ENCODE data around the gene SLC19A2. TPM values are rescaled to one million over a fixed set of nuclear protein-coding genes. Genes with fewer than 3 reads are reported as not detected.

Gene SLC19A2
- total RNA-seq, 1 experiment from 2014 or later: 10.1 TPM

DNA sequence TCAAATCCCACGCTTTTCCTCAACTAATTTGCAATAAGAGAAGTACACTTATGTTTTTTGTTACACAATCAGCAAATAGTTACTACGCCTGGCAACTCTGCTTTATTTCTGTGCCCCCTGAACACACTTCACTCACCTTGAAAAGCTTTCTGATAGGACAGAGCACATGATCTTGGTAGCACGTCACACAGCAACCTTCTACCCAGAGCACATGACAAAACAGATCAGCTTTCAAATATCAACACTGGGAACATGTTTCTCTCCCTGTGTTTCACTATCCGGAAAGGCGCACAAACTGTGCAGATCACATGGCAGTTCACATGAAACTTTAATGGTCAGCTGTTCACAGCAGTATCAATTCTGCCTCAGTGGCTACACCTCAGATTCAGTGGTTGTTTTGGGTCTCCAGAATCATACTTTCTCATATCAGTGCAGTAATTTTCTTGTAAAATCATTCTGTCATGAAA is 2.2 kb downstream of the SLC19A2 start:
- CTCF ChIA-PET: no interaction called here
- POLR2A ChIA-PET: no interaction called here
- BruUV-seq (replicated peaks): no TSS peak
- Histone ChIP-seq H3K9ac (ENCODE audit: low read length) (no peak overlapping the region), H3K9me3 (ENCODE audit: control insufficient read depth in 1 of 2, insufficient read depth in 1 of 2, low read depth in 1 of 2, low read length in 2 of 2) (no peaks in the 10 kb centered on the region), H3K4me2 (ENCODE audit: low read length) (peak overlapping the region; percentile 93; the same call in 1 of the 2 replicates), H3K27me3 (ENCODE audit: insufficient read depth, low read length) (no peaks in the 10 kb centered on the region), H3K27ac (ENCODE audit: low read depth, low read length) (no peak overlapping the region), H3K36me3 (ENCODE audit: control insufficient read depth in 1 of 2, insufficient read depth in 2 of 2, low read length in 2 of 2) (no peaks in the 10 kb centered on the region), H3K4me3 (replicated peaks in 1 of 2; ENCODE audit: low read depth in 1 of 2, low read length in 2 of 2) (no peak overlapping the region), H4K20me1 (ENCODE audit: insufficient read depth) (no peaks in the 10 kb centered on the region; the same call in 1 of the 2 replicates), H2AFZ (ENCODE audit: low read depth, low read length, poor library complexity, severe bottlenecking) (no peak overlapping the region), H3K4me1 (ENCODE audit: control insufficient read depth in 1 of 2, insufficient read depth in 2 of 2, low read length in 2 of 2) (peaks cover 4 to 23% of the 10 kb centered on the region in 2 experiments; a peak in 3 of 4 replicates), H3K9me2 (ENCODE audit: insufficient read depth) (no peaks in the 10 kb centered on the region), H3K79me2 (ENCODE audit: insufficient read depth, low read length) (peaks cover 64% of the 10 kb centered on the region)
- TF ChIP-seq, protein P1, sequence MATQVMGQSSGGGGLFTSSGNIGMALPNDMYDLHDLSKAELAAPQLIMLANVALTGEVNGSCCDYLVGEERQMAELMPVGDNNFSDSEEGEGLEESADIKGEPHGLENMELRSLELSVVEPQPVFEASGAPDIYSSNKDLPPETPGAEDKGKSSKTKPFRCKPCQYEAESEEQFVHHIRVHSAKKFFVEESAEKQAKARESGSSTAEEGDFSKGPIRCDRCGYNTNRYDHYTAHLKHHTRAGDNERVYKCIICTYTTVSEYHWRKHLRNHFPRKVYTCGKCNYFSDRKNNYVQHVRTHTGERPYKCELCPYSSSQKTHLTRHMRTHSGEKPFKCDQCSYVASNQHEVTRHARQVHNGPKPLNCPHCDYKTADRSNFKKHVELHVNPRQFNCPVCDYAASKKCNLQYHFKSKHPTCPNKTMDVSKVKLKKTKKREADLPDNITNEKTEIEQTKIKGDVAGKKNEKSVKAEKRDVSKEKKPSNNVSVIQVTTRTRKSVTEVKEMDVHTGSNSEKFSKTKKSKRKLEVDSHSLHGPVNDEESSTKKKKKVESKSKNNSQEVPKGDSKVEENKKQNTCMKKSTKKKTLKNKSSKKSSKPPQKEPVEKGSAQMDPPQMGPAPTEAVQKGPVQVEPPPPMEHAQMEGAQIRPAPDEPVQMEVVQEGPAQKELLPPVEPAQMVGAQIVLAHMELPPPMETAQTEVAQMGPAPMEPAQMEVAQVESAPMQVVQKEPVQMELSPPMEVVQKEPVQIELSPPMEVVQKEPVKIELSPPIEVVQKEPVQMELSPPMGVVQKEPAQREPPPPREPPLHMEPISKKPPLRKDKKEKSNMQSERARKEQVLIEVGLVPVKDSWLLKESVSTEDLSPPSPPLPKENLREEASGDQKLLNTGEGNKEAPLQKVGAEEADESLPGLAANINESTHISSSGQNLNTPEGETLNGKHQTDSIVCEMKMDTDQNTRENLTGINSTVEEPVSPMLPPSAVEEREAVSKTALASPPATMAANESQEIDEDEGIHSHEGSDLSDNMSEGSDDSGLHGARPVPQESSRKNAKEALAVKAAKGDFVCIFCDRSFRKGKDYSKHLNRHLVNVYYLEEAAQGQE (IDR thresholded peaks at IDR 0.05; ENCODE audit: low read depth): no peak
- TF ChIP-seq EZH2phosphoT487 (IDR thresholded peaks at IDR 0.05; ENCODE audit: borderline replicate concordance): no peak
- TF ChIP-seq, protein P2, sequence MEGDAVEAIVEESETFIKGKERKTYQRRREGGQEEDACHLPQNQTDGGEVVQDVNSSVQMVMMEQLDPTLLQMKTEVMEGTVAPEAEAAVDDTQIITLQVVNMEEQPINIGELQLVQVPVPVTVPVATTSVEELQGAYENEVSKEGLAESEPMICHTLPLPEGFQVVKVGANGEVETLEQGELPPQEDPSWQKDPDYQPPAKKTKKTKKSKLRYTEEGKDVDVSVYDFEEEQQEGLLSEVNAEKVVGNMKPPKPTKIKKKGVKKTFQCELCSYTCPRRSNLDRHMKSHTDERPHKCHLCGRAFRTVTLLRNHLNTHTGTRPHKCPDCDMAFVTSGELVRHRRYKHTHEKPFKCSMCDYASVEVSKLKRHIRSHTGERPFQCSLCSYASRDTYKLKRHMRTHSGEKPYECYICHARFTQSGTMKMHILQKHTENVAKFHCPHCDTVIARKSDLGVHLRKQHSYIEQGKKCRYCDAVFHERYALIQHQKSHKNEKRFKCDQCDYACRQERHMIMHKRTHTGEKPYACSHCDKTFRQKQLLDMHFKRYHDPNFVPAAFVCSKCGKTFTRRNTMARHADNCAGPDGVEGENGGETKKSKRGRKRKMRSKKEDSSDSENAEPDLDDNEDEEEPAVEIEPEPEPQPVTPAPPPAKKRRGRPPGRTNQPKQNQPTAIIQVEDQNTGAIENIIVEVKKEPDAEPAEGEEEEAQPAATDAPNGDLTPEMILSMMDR (IDR thresholded peaks at IDR 0.05 in 2 of 3, conservative IDR thresholded peaks at IDR 0.05 in 1 of 3; ENCODE audit: borderline replicate concordance in 1 of 3, insufficient read depth in 1 of 3, low read depth in 2 of 3, low read length in 2 of 3): no peak
- TF ChIP-seq SP1 (IDR thresholded peaks at IDR 0.05; ENCODE audit: low read depth): no peak
- no peak for TF ChIP-seq SRF (IDR thresholded peaks at IDR 0.05; ENCODE audit: low read depth)
- TF ChIP-seq, protein P3, sequence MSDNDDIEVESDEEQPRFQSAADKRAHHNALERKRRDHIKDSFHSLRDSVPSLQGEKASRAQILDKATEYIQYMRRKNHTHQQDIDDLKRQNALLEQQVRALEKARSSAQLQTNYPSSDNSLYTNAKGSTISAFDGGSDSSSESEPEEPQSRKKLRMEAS (IDR thresholded peaks at IDR 0.05): no peak
- TF ChIP-seq, protein P4, sequence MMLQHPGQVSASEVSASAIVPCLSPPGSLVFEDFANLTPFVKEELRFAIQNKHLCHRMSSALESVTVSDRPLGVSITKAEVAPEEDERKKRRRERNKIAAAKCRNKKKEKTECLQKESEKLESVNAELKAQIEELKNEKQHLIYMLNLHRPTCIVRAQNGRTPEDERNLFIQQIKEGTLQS (IDR thresholded peaks at IDR 0.05): no peak
- no peak for TF ChIP-seq POLR2A (IDR thresholded peaks at IDR 0.05; ENCODE audit: borderline replicate concordance, extremely low read depth, insufficient read depth, insufficient read length)
- no peak for TF ChIP-seq CEBPB (IDR thresholded peaks at IDR 0.05; ENCODE audit: low read depth)
- no peak for TF ChIP-seq ZFX (IDR thresholded peaks at IDR 0.05)
- no peak for TF ChIP-seq SIN3A (IDR thresholded peaks at IDR 0.05; ENCODE audit: low read depth)
- TF ChIP-seq POLR2AphosphoS5 (IDR thresholded peaks at IDR 0.05; ENCODE audit: low read depth, low read length): no peak
- TF ChIP-seq ELF1 (IDR thresholded peaks at IDR 0.05; ENCODE audit: borderline replicate concordance, low read depth): no peak
- TF ChIP-seq ZNF274 (IDR thresholded peaks at IDR 0.05; ENCODE audit: low read depth, low read length): no peak
- no peak for TF ChIP-seq JUND (IDR thresholded peaks at IDR 0.05)
- TF ChIP-seq, protein P5, sequence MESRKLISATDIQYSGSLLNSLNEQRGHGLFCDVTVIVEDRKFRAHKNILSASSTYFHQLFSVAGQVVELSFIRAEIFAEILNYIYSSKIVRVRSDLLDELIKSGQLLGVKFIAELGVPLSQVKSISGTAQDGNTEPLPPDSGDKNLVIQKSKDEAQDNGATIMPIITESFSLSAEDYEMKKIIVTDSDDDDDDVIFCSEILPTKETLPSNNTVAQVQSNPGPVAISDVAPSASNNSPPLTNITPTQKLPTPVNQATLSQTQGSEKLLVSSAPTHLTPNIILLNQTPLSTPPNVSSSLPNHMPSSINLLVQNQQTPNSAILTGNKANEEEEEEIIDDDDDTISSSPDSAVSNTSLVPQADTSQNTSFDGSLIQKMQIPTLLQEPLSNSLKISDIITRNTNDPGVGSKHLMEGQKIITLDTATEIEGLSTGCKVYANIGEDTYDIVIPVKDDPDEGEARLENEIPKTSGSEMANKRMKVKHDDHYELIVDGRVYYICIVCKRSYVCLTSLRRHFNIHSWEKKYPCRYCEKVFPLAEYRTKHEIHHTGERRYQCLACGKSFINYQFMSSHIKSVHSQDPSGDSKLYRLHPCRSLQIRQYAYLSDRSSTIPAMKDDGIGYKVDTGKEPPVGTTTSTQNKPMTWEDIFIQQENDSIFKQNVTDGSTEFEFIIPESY (IDR thresholded peaks at IDR 0.05; ENCODE audit: extremely low read depth, insufficient replicate concordance, low read length): no peak
- no peak for TF ChIP-seq EZH2 (IDR thresholded peaks at IDR 0.05)
- no peak for TF ChIP-seq FOSL1 (IDR thresholded peaks at IDR 0.05; ENCODE audit: low read depth)
- TF ChIP-seq TCF7L2 (IDR thresholded peaks at IDR 0.05; ENCODE audit: borderline replicate concordance, extremely low read depth, insufficient read depth, insufficient read length): no peak
- ATAC-seq (no peak), DNase-seq (ENCODE audit: low read depth, low spot score) (no peak)
- intact Hi-C loops (cut with micrococcal nuclease): no loop called here
- RAD21 ChIA-PET (ENCODE audit: low non-redundant PET in 1 of 2, low total read pairs in 2 of 2, uncharacterized antibody in 2 of 2, unreplicated experiment in 2 of 2): no interaction called here
